Uterus (tissue), 4 donors: ENCODE results near the gene CBX2. TPM values are rescaled to one million over a fixed set of nuclear protein-coding genes. Genes with fewer than 3 reads are reported as not detected.

Experiments
- DNase-seq, 2 donors: peaks; one replicate each; pipeline ENCODE4 v3.0.0-alpha.2; 2019 to 2020
- H3K27ac ChIP-seq, 2 donors: fragments of 200-600 bp; sonication (generic); 1 replicate in 1 of 2; 2 replicates in 1 of 2; pipeline ENCODE4 v1.5.1; 2016 to 2018
- H3K27me3 ChIP-seq, 2 donors: fragments of 200-600 bp; sonication (generic); one replicate each; pipeline ENCODE4 v1.5.1; 2018 to 2019; ENCODE audit warnings: control low read depth in 1 of 2
- H3K36me3 ChIP-seq, 2 donors: fragments of 200-600 bp; sonication (generic); one replicate each; pipeline ENCODE4 v1.5.1; 2019; ENCODE audit warnings: control low read depth in 1 of 2
- H3K4me1 ChIP-seq, 2 donors: fragments of 200-600 bp; sonication (generic); one replicate each; pipeline ENCODE4 v1.5.1; 2018 to 2019; ENCODE audit warnings: control low read depth in 1 of 2
- H3K4me3 ChIP-seq, 2 donors: fragments of 200-600 bp; sonication (generic); 1 replicate in 1 of 2; 2 replicates in 1 of 2; pipeline ENCODE4 v1.5.1; 2018 to 2019; ENCODE audit warnings: mild to moderate bottlenecking in 1 of 2
- H3K9me3 ChIP-seq, 2 donors: fragments of 200-600 bp; sonication (generic); one replicate each; pipeline ENCODE4 v1.5.1; 2019; ENCODE audit warnings: control low read depth in 1 of 2
- POLR2A ChIP-seq, 2 donors: fragments of 450-650 bp; IDR thresholded peaks; one replicate each; pipeline ENCODE4 v1.6.1; 2016; ENCODE audit warnings: antibody characterized with exemption in 2 of 2, mild to moderate bottlenecking in 1 of 2, moderate library complexity in 1 of 2
- intact Hi-C: fragments of 100-400 bp; cut with DNase I; formaldehyde crosslinking; loops from one replicate; pipeline ENCODE4 v1.15.1; 2023; ENCODE audit warnings: low total_unique reads
- total RNA-seq, 4 donors: library from RNA; depleted of rRNA in 3 of 4; stranded (reverse); fragments of >200 nt in 3 of 4; gene quantifications; one replicate each; pipeline versions ENCODE4 v1.1.0 to v1.2.4, GENCODE V29; 2014 to 2023
- TF ChIP-seq, protein P1 (sequence below), 4 experiments: fragments of 200-600 bp in 2 of 4; fragments of 450-650 bp in 2 of 4; sonication (generic) in 2 of 4; IDR thresholded peaks; one replicate each; pipeline ENCODE4 v1.5.1; 2016 to 2019; ENCODE audit warnings: antibody characterized with exemption in 4 of 4, mild to moderate bottlenecking in 2 of 4, moderate library complexity in 1 of 4
- donor health status: DM: yes; HTN: yes; CAD: no.

The CBX2 gene
- total RNA-seq, 4 donors from 2014 or later: 1.0 to 14.9 (median 4.6) TPM; not detected in 1

DNA sequence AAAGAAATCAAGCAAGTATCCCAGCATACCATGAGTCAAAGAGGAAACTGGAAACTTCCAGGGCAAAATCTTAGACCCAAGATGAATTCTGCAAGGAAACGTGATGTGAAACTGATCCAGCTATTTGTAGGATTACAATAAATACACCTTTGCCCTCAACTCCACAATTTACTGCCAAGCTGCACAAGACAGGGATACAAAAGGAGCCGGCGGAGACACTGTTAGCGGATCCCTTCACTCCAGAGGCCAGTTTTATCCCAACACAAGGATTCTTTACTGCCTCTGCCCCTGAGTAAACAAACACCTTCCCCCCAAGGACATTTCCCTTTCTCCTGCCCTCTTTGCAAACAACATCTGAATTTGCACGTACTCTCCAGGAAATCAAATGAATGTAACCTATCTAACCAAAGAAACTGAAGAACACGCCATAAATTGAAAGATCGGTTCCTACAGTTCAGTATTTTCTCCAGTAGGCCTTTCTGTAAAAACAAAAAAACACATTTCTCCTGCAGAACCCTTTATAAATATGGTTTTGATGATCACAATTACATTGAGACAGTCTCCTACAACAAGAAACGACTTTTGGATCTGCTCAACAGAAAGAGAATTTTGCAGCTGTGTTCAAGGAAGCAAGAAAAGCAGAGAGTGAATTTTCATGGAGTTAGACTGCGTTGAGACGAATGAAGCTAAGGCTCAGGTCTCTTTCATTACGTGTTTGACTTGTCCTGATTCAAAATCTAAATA, 1.4 kb upstream of the CBX2 start:
- TF ChIP-seq, protein P1, sequence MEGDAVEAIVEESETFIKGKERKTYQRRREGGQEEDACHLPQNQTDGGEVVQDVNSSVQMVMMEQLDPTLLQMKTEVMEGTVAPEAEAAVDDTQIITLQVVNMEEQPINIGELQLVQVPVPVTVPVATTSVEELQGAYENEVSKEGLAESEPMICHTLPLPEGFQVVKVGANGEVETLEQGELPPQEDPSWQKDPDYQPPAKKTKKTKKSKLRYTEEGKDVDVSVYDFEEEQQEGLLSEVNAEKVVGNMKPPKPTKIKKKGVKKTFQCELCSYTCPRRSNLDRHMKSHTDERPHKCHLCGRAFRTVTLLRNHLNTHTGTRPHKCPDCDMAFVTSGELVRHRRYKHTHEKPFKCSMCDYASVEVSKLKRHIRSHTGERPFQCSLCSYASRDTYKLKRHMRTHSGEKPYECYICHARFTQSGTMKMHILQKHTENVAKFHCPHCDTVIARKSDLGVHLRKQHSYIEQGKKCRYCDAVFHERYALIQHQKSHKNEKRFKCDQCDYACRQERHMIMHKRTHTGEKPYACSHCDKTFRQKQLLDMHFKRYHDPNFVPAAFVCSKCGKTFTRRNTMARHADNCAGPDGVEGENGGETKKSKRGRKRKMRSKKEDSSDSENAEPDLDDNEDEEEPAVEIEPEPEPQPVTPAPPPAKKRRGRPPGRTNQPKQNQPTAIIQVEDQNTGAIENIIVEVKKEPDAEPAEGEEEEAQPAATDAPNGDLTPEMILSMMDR (IDR thresholded peaks at IDR 0.05): no peak
- no peak for TF ChIP-seq POLR2A (IDR thresholded peaks at IDR 0.05)
- no peak for DNase-seq
- Histone ChIP-seq H3K27ac (peak overlapping the region in 1 of 2 donors; percentile 26), H3K27me3 (peaks cover 0 to 20% of the 10 kb centered on the region in 2 donors), H3K36me3 (no peaks in the 10 kb centered on the region), H3K4me1 (peaks cover 0 to 10% of the 10 kb centered on the region in 2 donors), H3K4me3 (no peak overlapping the region), H3K9me3 (no peaks in the 10 kb centered on the region)
- intact Hi-C loops: no loop called here

DNA sequence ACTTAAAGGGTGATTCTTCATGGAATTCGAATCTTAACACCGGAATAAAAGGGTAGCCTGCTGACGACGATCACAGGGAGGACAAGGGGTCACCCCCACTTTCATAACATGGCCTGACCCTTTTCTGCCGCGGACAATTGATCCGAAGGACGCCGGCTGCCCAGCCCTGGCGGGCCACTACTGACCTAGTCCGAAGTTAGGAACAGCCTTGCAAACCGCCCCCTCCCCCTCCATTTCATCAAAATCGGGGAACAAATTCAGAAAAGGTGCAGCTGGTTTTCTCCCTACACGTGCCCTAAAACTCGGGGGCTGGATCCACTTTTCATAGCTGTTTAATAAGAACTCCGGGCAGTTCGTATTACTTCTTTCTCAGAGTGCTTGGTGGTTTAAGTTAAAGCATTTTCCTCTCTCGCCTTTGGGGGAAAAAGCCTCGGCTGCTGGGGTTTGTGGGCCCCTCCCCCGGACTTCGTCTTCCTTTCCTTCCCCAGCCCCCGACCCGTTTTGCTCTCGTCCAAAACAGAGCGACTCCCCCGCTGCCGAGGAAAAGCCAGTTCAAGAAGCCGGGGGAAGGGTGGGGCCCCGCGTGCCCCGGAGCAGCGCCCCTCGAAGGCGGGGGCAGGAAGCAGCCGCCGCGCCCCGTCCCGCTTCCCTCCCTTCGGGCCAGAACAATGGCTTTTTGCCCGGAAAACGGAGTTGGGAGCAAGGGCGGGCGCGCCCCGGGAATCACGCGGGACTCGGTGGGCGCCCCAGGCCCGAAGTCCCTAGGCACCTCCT, 641 bp upstream of the CBX2 start:
- H3K9me3 ChIP-seq: no peaks in the 10 kb centered on the region
- DNase-seq: peak; percentile 55 to 60
- H3K4me3 ChIP-seq: peak overlapping the region; percentile 36 to 48
- no peak for TF ChIP-seq POLR2A (IDR thresholded peaks at IDR 0.05)
- TF ChIP-seq, protein P1 (IDR thresholded peaks at IDR 0.05): peak in 1 of 4 experiments; percentile 16
- H3K27me3 ChIP-seq: peaks cover 0 to 20% of the 10 kb centered on the region in 2 donors
- H3K4me1 ChIP-seq: peaks cover 0 to 10% of the 10 kb centered on the region in 2 donors
- intact Hi-C loops: no loop called here
- H3K27ac ChIP-seq: peak overlapping the region; percentile 20 to 26
- H3K36me3 ChIP-seq: no peaks in the 10 kb centered on the region

DNA sequence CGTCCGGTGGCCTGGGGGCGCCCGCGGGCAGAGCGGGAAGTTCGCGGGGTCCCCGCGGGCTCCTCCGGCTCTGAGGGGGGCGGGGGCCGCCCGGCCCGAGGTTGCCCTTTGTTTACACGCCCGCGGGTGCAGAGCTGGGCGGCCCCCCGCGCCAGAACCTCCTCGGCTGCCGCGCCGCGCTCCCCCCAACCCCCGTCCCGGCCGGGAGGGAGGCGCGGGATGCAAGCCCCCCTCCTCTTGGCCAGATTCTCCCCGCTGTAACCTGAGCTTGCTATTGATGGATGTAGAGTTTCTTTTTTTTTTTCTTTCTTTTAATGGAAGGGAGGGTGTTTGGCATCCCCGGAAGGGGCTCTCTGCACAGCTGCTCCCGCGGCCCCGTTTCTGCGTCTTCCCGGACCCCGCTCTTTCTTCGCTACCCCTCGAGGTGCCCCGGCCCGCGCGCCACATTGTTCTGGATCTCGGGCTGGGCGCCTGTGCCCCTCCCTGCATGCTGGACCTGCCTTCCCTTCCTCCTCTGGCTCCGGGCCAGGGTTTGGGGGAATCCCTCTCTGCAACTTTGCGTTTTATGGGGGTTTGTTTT, 646 bp downstream of the CBX2 start:
- H3K27me3 ChIP-seq: peaks cover 0 to 20% of the 10 kb centered on the region in 2 donors
- DNase-seq: no peak
- no peaks in the 10 kb centered on the region for H3K36me3 ChIP-seq
- peak overlapping the region; percentile 20 to 57 for H3K4me3 ChIP-seq
- peaks cover 0 to 10% of the 10 kb centered on the region in 2 donors for H3K4me1 ChIP-seq
- H3K27ac ChIP-seq: no peak overlapping the region
- no peak for TF ChIP-seq POLR2A (IDR thresholded peaks at IDR 0.05)
- TF ChIP-seq, protein P1 (IDR thresholded peaks at IDR 0.05): no peak
- intact Hi-C loops: no loop called here
- H3K9me3 ChIP-seq: no peaks in the 10 kb centered on the region

DNA sequence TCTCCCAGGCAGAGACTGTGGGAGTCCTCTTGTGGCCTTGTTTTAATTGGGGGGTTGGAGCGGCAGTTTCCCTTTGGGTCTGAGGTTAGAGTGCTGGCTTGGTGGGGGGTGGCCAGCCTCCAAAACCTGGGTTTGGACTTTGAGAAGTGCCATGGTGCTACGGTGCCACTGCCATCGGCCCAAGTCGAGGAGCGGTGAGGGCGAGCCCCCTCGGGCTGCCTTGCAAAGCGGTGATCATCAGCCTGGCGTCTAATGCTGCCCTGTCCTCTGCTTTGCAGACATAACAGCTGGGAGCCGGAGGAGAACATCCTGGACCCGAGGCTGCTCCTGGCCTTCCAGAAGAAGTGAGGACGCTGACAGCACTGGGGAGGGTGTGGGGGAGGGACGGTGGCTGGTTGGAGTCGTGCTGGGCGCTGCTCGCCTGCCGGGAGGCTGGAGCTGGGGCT, 1.2 kb downstream of the CBX2 start:
- H3K36me3 ChIP-seq: no peaks in the 10 kb centered on the region
- H3K27me3 ChIP-seq: peaks cover 0 to 20% of the 10 kb centered on the region in 2 donors
- no peak overlapping the region for H3K27ac ChIP-seq
- intact Hi-C loops: no loop called here
- no peaks in the 10 kb centered on the region for H3K9me3 ChIP-seq
- peak overlapping the region in 1 of 2 donors; percentile 57 for H3K4me3 ChIP-seq
- DNase-seq: no peak
- H3K4me1 ChIP-seq: peaks cover 0 to 10% of the 10 kb centered on the region in 2 donors
- TF ChIP-seq, protein P1 (IDR thresholded peaks at IDR 0.05): no peak
- TF ChIP-seq POLR2A (IDR thresholded peaks at IDR 0.05): no peak
